Measurements from ENCODE around the gene MOK.

DNA sequence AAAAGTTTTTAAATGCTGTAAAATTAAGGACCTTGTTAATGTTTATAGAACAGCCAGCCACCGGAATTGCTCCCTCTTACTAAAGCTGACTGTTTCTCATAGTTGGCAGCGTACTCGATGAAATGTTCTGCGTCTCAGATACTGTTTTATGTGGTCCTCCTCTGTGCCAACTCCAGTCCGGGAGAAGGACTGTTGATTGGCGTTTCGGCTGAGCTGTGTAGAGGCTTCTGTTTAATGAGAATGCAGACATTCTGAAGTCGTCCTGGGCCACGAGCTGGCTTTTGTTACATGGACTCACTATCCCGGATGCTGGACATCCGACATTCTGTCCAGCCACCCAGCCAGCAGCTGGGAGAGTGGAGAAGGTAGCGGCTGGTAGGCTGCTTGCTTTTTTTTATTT, 89.9 kb downstream of the MOK start:
- TF ChIP-seq, protein P1, sequence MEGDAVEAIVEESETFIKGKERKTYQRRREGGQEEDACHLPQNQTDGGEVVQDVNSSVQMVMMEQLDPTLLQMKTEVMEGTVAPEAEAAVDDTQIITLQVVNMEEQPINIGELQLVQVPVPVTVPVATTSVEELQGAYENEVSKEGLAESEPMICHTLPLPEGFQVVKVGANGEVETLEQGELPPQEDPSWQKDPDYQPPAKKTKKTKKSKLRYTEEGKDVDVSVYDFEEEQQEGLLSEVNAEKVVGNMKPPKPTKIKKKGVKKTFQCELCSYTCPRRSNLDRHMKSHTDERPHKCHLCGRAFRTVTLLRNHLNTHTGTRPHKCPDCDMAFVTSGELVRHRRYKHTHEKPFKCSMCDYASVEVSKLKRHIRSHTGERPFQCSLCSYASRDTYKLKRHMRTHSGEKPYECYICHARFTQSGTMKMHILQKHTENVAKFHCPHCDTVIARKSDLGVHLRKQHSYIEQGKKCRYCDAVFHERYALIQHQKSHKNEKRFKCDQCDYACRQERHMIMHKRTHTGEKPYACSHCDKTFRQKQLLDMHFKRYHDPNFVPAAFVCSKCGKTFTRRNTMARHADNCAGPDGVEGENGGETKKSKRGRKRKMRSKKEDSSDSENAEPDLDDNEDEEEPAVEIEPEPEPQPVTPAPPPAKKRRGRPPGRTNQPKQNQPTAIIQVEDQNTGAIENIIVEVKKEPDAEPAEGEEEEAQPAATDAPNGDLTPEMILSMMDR (IDR thresholded peaks at IDR 0.05), result no peak
- TF ChIP-seq POLR2A (IDR thresholded peaks at IDR 0.05) (no peak), EP300 (IDR thresholded peaks at IDR 0.05; ENCODE audit: low read depth) (no peak)
